Activated T-cell treated with anti-CD3 and anti-CD28 coated beads for 48 hours (primary cell): Measurements from ENCODE around the gene PRMT5.
"Not testable (repeated sequence)": the region's sequence is repeated elsewhere in the genome, so short reads cannot be mapped to it uniquely, and the experiment has no call there.

Source experiments
- DNase-seq: peaks from one replicate; pipeline ENCODE4 v3.0.0-alpha.2; 2020; ENCODE audit warnings: low read depth

Gene PRMT5

DNA sequence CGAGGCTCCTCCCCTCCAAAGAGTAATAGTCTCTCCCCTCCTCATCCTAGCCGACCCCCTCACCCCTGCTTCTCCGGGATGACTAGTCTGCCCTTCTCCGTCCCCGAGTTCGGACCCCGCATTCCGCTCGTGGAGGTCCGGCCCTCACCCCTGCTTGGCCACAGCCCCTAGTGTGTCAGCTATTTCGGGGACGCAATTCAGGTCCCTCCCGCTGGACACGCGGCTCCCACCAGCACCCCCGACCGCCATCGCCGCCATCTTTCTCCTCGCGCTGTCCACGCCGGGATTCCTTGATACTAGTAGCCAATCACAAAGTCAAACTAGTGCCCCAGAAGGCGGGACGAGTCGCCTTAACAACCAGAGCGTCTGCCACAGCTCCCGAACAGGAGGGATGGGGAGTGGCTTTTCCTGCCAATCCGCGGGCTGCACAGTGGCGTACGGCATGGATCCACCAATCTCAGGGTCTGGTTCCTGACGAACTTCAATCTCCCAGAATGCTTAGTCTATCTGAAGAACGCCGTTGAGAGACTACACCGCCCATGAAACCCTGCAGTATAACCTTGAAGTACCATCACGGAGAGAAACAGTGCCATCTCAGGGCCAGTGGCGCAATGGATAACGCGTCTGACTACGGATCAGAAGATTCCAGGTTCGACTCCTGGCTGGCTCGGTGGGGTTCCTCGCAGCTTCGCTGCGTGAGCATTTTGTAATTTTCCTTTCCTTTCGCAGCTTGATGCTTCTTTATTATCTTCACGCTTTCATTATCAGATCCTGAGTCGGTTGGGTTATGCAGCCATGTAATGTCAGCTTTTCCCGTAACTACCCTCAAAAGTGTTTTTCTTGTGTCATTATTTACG, at the start of gene PRMT5:
PRMT5 (minus strand) TSS at position 273 of the 857 bp plus-strand sequence; CDS start at position 258, 15 bp downstream.
- peak; percentile 92 for DNase-seq

GRCh38 chr14:22978487-22978837, 49.3 kb upstream of the PRMT5 start:
- DNase-seq: no peak

DNA sequence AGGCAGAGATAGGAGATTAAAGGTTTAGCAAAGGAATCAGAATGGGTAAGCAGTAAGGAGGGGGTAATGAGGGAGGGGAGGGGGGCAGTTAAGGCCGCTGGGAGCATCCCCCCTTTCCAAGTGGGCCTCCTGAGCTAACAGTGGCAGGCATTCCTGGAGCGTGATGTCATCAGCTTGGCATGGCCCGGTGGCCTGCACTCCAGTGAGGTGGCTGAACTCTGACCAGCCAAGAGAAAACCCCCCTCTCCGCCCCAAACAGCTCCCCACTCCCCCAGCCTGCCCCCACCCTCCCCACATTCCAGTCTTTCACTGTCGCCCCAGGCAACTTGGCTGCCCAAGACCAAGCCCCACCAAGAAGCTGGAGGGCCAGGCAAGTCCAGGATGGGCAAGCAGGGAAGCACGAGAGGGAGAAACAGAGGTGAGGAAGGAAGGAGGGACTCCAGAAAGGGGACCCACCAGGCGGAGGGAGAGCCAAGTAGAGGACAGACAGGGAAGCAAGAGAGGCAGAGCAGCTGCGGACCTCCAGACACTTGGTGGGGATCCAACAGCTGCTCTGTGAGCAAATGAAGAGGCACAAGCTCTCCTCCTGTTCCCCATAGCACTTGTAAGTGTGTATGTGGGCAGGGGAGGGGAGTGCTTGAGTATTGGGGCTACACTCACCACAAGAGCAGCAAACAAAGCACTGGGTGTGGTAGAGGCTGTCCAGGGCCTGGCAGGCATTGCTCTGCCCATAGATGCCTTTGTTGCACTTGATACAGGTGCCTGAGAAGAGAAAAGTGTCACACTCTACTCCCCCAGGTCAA, 48.7 kb upstream of the PRMT5 start:
- DNase-seq: no peak

DNA sequence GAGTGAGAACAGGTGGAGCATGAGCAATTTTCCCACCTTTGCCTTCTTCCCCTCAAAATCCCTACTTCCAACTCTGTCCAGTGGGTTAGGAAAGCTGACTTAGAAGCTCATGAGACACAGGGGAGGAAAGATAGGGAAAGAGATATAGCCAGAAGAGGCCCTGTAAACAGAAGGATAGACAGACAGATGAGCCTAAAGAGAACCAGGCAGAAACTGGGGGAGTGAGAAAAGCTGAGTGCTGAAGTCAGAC, 48.2 kb upstream of the PRMT5 start:
- DNase-seq: no peak

GRCh38 chr14:22976620-22977433, 47.7 kb upstream of the PRMT5 start:
- no peak for DNase-seq

DNA sequence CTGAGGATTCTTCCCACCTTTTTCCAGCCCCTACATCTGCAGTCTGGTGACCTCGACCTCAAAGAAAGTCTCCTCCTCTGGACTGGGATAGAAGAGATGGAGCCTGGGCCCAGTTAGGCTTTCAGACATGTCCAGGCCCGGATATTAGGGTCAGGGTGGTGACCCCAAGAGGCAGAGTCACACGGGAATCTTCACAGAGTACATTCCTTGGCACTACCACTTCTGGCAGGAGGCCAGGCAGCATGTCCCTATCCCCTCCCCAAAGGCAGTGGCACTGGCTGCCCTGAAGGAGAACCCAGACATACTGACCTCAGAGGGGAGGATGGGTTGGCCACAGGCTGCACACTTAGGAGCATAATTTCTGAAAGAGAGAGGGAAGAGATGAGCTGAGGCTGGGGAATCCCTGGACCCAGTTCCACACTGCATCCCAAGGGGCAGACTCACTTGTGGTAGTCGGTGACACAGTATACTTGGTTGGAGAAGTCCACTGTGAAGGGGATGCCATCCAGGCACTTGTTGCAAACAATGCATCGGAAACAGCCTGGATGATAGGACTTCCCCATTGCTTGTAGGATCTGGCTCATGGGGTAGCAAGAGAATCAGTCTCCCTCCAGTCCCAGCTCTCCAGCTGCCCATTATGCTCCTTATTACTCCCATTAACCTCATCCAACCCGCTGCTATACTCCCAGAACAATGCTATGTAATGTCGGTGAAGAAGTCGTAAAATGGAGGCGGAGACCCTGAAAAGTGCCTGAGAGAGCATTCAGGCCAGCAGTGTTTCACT, 45.5 kb upstream of the PRMT5 start:
- no peak for DNase-seq

GRCh38 chr14:22973217-22974032, 44.2 kb upstream of the PRMT5 start:
- DNase-seq: no peak

DNA sequence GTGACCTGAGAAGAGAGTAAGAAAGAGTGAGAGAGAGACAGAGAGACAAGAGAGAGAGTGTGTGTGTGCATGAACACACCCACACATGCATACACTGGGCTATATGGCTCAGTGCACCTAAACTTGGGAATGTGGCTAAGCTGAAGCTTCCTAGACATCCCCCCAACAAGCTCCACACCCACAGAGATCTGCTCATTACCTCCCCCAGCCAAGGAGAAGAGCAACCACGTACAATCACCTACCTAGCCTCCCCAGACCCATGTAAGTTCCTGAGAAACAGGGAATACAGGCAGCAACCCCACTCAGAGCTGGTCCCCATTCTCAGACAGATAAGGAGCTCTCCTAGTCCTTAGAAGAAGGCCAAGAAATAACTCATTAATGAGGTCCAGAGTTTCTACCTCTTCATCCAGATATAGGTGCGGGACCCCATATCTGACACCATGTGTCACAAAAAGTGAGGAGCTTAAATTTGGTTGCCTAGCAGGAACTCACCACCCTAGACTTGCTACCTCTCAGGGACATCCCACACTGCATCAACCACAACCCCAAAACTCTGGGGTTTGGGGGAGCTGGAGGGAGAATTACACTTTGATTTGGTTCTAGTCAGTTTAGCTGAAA, 43.2 kb upstream of the PRMT5 start:
- DNase-seq: no peak

- no peak for DNase-seq
Measured at GRCh38 chr14:22971152-22971551, 42.0 kb upstream of the PRMT5 start.

- no peak for DNase-seq
Measured at GRCh38 chr14:22966783-22967269, 37.6 kb upstream of the PRMT5 start.

DNA sequence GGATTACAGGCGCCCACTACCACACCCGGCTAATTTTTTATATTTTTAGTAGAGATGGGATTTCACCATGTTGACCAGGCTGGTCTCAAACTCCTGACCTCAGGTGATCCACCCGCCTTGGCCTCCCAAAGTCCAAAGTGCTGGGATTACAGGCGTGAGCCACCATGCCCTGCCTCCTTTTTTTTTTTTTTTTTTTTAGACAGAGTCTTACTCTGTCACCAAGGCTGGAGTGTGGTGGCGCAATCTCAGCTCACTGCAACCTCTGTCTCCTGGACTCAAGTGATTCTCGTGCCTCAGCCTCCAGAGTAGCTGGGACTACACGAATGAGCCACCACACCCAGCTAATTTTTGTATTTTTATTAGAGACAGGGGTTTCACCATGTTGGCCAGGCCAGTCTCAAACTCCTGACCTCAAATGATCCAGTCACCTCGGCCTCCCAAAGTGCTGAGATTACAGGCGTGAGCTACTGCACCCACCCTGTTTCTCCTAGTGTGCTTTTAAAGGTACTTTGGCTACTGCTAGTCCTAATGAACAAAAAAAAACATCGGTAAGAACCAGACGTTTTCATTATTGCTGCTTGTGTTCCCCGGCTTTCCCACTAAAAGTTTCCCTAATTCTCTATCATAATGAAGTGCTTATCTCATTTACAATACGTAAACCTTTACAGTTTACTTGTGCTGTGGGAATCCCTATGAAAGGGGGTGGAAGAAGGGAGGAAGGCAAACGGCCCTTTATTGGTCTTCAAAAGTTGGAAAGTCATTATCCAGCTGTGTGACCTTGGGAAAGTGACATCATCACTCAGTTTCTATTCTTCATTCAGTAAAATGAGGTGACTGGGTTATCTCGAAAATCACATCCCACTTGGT, 37.0 kb upstream of the PRMT5 start:
- not testable (repeated sequence) for DNase-seq

GRCh38 chr14:22962061-22962676, 33.0 kb upstream of the PRMT5 start:
- DNase-seq: no peak

DNA sequence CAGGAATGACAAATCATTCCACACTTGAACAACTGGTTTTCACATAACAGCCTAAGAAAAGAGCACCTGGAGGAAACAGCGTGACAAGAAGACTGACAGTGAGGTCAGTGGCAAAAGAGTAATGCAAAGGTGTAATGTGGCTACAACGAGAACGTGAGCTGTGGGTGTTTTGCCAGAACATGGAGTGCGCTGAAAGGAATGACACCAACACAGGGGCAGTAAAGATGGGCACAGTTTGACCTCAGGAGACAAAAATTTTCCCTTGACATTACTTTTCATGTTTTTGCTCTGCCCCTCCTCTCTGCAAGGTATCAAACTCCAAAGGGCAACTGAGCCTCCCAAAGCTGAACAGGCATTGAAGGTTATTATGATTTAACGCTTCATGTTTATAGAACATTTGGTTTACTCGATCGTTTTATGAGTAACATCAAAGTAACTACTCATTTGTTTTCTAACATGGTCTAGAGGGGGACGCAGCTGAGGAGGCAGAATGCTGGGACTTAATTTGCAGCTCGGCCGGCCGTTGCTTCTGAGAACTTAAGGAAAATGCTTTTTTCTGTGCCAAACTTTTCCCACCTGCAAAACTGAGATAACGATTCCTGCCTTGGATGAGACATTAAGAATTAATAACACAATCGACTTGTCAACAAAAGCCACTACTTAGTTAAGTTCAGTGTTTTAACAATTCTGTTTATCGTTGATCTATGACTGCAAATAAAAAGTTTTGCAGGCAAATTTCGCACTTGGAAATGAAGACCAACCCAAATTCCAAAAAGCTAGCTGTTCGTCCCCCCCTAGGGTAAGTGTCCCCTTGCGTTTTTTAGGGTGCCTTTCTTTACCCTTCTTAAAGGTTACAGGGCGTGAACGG, 26.8 kb upstream of the PRMT5 start:
- no peak for DNase-seq

GRCh38 chr14:22952418-22952817, 23.2 kb upstream of the PRMT5 start:
- no peak for DNase-seq

GRCh38 chr14:22951795-22952194, 22.6 kb upstream of the PRMT5 start:
- not testable (repeated sequence) for DNase-seq

GRCh38 chr14:22945642-22946041, 16.5 kb upstream of the PRMT5 start:
- DNase-seq: no peak

GRCh38 chr14:22939684-22940083, 10.5 kb upstream of the PRMT5 start:
- DNase-seq: no peak

- no peak for DNase-seq
Measured at GRCh38 chr14:22935156-22935555, 6.0 kb upstream of the PRMT5 start.
